ENCODE results near the gene WEE2.
"Not testable (repeated sequence)": the region's sequence is repeated elsewhere in the genome, so short reads cannot be mapped to it uniquely, and the experiment has no call there.

The WEE2 gene

GRCh38 chr7:141715794-141716689 is 7.9 kb downstream of the WEE2 start:
- no peak for DNase-seq

- no peak for DNase-seq
Measured at GRCh38 chr7:141717450-141717849, 9.3 kb downstream of the WEE2 start.

GRCh38 chr7:141722529-141722928 is 14.4 kb downstream of the WEE2 start:
- DNase-seq = no peak

- no peak for DNase-seq
Measured at GRCh38 chr7:141729020-141729419, 20.9 kb downstream of the WEE2 start.

- DNase-seq = no peak
Measured at GRCh38 chr7:141731476-141732149, 23.5 kb downstream of the WEE2 start.

GRCh38 chr7:141737118-141737835 is 29.1 kb downstream of the WEE2 start:
- DNase-seq = no peak

- peak; percentile 96 for DNase-seq
Measured at GRCh38 chr7:141737836-141738591, 29.9 kb downstream of the WEE2 start, which contains the start of gene SSBP1. TSS of gene SSBP1 (plus strand) at chr7:141738358. CDS start at chr7:141739167, 809 bp downstream.

GRCh38 chr7:141738592-141739013 is 30.4 kb downstream of the WEE2 start:
- no peak for DNase-seq

- no peak for DNase-seq
Measured at GRCh38 chr7:141739250-141739649, 31.1 kb downstream of the WEE2 start.

GRCh38 chr7:141742229-141742628 is 34.1 kb downstream of the WEE2 start:
- DNase-seq = no peak

- no peak for DNase-seq
Measured at GRCh38 chr7:141744131-141744530, 36.0 kb downstream of the WEE2 start.

- DNase-seq = no peak
Measured at GRCh38 chr7:141748396-141748795, 40.2 kb downstream of the WEE2 start.

GRCh38 chr7:141751904-141752303 is 43.8 kb downstream of the WEE2 start:
- peak; percentile 32 for DNase-seq

- no peak for DNase-seq
Measured at GRCh38 chr7:141752634-141753033, 44.5 kb downstream of the WEE2 start.

- DNase-seq = no peak
Measured at GRCh38 chr7:141754939-141755338, 46.8 kb downstream of the WEE2 start.

GRCh38 chr7:141763797-141764196 is 55.6 kb downstream of the WEE2 start, which contains the start of gene TAS2R3:
TSS of gene TAS2R3 (plus strand) at chr7:141764097. CDS start at chr7:141764159, 62 bp downstream.
- DNase-seq = no peak

GRCh38 chr7:141770083-141770583 is 62.0 kb downstream of the WEE2 start:
- DNase-seq = not testable (repeated sequence)

- no peak for DNase-seq
Measured at GRCh38 chr7:141776374-141776773, 68.2 kb downstream of the WEE2 start, which contains the start of gene TAS2R4. TSS of gene TAS2R4 (plus strand) at chr7:141776674. CDS start at chr7:141778489, 1,815 bp downstream.
